IMR-90 (cell line): ENCODE data around the gene EML6. TPM values are rescaled to one million over a fixed set of nuclear protein-coding genes. Genes with fewer than 3 reads are reported as not detected.

ENCODE experiments used
- ATAC-seq: fragments of 200-7000 bp; cut with Tn5 transposase; 2 replicates; pipeline ENCODE4 v1.9.1; 2020; ENCODE audit warnings: low read depth, mild to moderate bottlenecking, moderate library complexity
- BruUV-seq: library from RNA; stranded (reverse); fragments of 400-500 nt; replicated peaks from 2 replicates; lab custom pipeline; 2021; lab: Mats Ljungman, UMichigan
- CTCF ChIA-PET: fragments of 300-600 bp; formaldehyde crosslinking; extraction: SDS; loops from one replicate; lab custom pipeline; 2021; ENCODE audit warnings: antibody characterized with exemption; lab: Yijun Ruan, JAX
- POLR2A ChIA-PET: fragments of 300-600 bp; sonication (Branson Sonifier 250); formaldehyde crosslinking; loops from one replicate; lab custom pipeline; 2022; ENCODE audit warnings: antibody characterized with exemption; ENCODE audit not compliant: unreplicated experiment; lab: Charles Lee
- DNase-seq: peaks from one replicate; pipeline ENCODE4 v3.0.0; 2013
- H2AFZ ChIP-seq: replicated peaks from 2 replicates; pipeline ENCODE3; 2013; ENCODE audit warnings: low read length, mild to moderate bottlenecking; ENCODE audit not compliant: poor library complexity
- H2AK5ac ChIP-seq: 2 replicates; pipeline ENCODE4 v1.6.1; 2013; ENCODE audit warnings: low read depth, low read length, inconsistent platforms
- H2AK9ac ChIP-seq: replicated peaks from 2 replicates; pipeline ENCODE3; 2013; ENCODE audit warnings: mild to moderate bottlenecking, low read depth, low read length, moderate library complexity; ENCODE audit not compliant: poor library complexity
- H2BK120ac ChIP-seq: 2 replicates; pipeline ENCODE4 v1.6.1; 2013; ENCODE audit warnings: low read depth, low read length, inconsistent platforms
- H2BK15ac ChIP-seq: 3 replicates; pipeline ENCODE4 v1.6.1; 2013; ENCODE audit warnings: low read depth, low read length, inconsistent platforms
- H2BK20ac ChIP-seq: 2 replicates; pipeline ENCODE4 v1.6.1; 2013; ENCODE audit warnings: low read depth, mild to moderate bottlenecking, inconsistent platforms, low read length, moderate library complexity
- H2BK5ac ChIP-seq: 2 replicates; pipeline ENCODE4 v1.6.1; 2013; ENCODE audit warnings: mild to moderate bottlenecking, low read depth, low read length, inconsistent platforms; ENCODE audit not compliant: poor library complexity, severe bottlenecking
- H3K14ac ChIP-seq: replicated peaks from 2 replicates; pipeline ENCODE4 v1.6.1; 2013; ENCODE audit warnings: low read depth, low read length, inconsistent platforms
- H3K18ac ChIP-seq: 2 replicates; pipeline ENCODE4 v1.6.1; 2013; ENCODE audit warnings: low read depth, low read length, control low read depth
- H3K23ac ChIP-seq: 2 replicates; pipeline ENCODE4 v1.6.1; 2013; ENCODE audit warnings: low read depth, low read length, inconsistent platforms
- H3K27ac ChIP-seq: 2 replicates; pipeline ENCODE4 v1.5.1; 2013; ENCODE audit warnings: mild to moderate bottlenecking, control low read depth, low read length; ENCODE audit not compliant: insufficient read depth
- H3K27me3 ChIP-seq: 2 replicates; pipeline ENCODE4 v1.6.1; 2013; ENCODE audit warnings: low read length; ENCODE audit not compliant: control insufficient read depth, insufficient read depth
- H3K36me3 ChIP-seq: 2 replicates; pipeline ENCODE4 v1.6.1; 2013; ENCODE audit warnings: low read length, mixed read lengths; ENCODE audit not compliant: control insufficient read depth, insufficient read depth
- H3K4ac ChIP-seq: 2 replicates; pipeline ENCODE4 v1.6.1; 2013; ENCODE audit warnings: low read depth, low read length, inconsistent platforms
- H3K4me1 ChIP-seq: 2 replicates; pipeline ENCODE4 v1.6.1; 2013; ENCODE audit warnings: low read length, mixed read lengths; ENCODE audit not compliant: control insufficient read depth, insufficient read depth
- H3K4me2 ChIP-seq: 2 replicates; pipeline ENCODE4 v1.6.1; 2013; ENCODE audit warnings: low read depth, mild to moderate bottlenecking, control low read depth, low read length, moderate library complexity
- H3K4me3 ChIP-seq: 2 replicates; pipeline ENCODE4 v1.5.1; 2013; ENCODE audit warnings: low read depth, mild to moderate bottlenecking, control low read depth, low read length, moderate library complexity; ENCODE audit not compliant: insufficient read depth
- H3K56ac ChIP-seq: 2 replicates; pipeline ENCODE4 v1.6.1; 2013; ENCODE audit warnings: low read length, inconsistent platforms; ENCODE audit not compliant: insufficient read depth; ENCODE audit errors: extremely low read depth
- H3K79me1 ChIP-seq, 2 experiments: 2 replicates each; pipeline ENCODE4 v1.6.1; 2013; ENCODE audit warnings: low read length in 2 of 2, inconsistent platforms in 1 of 2, low read depth in 1 of 2
- H3K9ac ChIP-seq: 2 replicates; pipeline ENCODE4 v1.6.1; 2013; ENCODE audit warnings: low read depth, low read length, control low read depth
- H3K9me1 ChIP-seq: 2 replicates; pipeline ENCODE4 v1.6.1; 2013; ENCODE audit warnings: low read length, inconsistent platforms; ENCODE audit not compliant: insufficient read depth
- H3K9me3 ChIP-seq: 2 replicates; pipeline ENCODE4 v1.6.1; 2013; ENCODE audit warnings: low read length; ENCODE audit not compliant: control insufficient read depth, insufficient read depth
- H4K20me1 ChIP-seq: 2 replicates; pipeline ENCODE4 v1.6.1; 2013; ENCODE audit warnings: low read length, inconsistent platforms; ENCODE audit not compliant: insufficient read depth
- H4K5ac ChIP-seq: 2 replicates; pipeline ENCODE4 v1.6.1; 2013; ENCODE audit warnings: mild to moderate bottlenecking, low read depth, low read length, control low read depth
- H4K8ac ChIP-seq, 2 experiments: 2 replicates each; pipeline ENCODE4 v1.6.1; 2013; ENCODE audit warnings: low read depth in 2 of 2, low read length in 2 of 2, control low read depth in 1 of 2, inconsistent platforms in 1 of 2
- H4K91ac ChIP-seq: 2 replicates; pipeline ENCODE4 v1.6.1; 2013; ENCODE audit warnings: low read depth, low read length, inconsistent platforms; ENCODE audit not compliant: insufficient read depth
- RCOR1 ChIP-seq: IDR thresholded peaks from 2 replicates; pipeline ENCODE4 v1.6.1; 2012; ENCODE audit warnings: mild to moderate bottlenecking, low read length, improper control_type of control experiment; ENCODE audit not compliant: insufficient replicate concordance
- WGBS, 2 experiments: methylation state at CpG; one replicate each; pipeline versions ENCODE4 v1.1.5 to v1.1.7; 2013; ENCODE audit warnings: missing lambda C conversion rate in 2 of 2; ENCODE audit not compliant: insufficient read length in 1 of 2; ENCODE audit errors: extremely low coverage in 2 of 2; 5-methylcytosine and 5-hydroxymethylcytosine counted together
- dilution Hi-C: fragments of 300-500 bp; cut with HindIII; formaldehyde crosslinking; loops from one replicate; pipeline ENCODE4 v1.14.3; 2018; ENCODE audit warnings: low sequenced_read_pairs; ENCODE audit not compliant: unreplicated experiment
- in situ Hi-C: fragments of 300-500 bp; cut with MboI; formaldehyde crosslinking; loops from 3 replicates; pipeline ENCODE4 v1.14.3; 2019; ENCODE audit warnings: low sequenced_read_pairs, inconsistent platforms, mixed read lengths
- intact Hi-C: fragments of 100-400 bp; cut with micrococcal nuclease; formaldehyde crosslinking; loops from 2 replicates; pipeline ENCODE4 v1.10.0; 2022
- polyA plus RNA-seq, 3 experiments: library from polyadenylated mRNA; depleted of rRNA; stranded (reverse); fragments of >200 nt; gene quantifications; 2 replicates each; pipeline ENCODE4 v1.2.3, GENCODE V29; 2012; ENCODE audit warnings: low replicate concordance in 1 of 3
- total RNA-seq: library from RNA; depleted of rRNA; stranded (reverse); fragments of >200 nt; gene quantifications from 2 replicates; pipeline ENCODE4 v1.2.3, GENCODE V29; 2012

The EML6 gene
- total and polyA plus RNA-seq, 2 of the 4 experiments (the other 2 are of a cell fraction): 0.18 to 0.19 TPM

GRCh38 chr2:54965425-54965824, 242.0 kb downstream of the EML6 start:
- Histone ChIP-seq H2BK120ac (no peak overlapping the region), H3K4ac (no peak overlapping the region), H4K91ac (no peak overlapping the region), H3K27ac (no peak overlapping the region), H3K36me3 (peaks cover 20% of the 10 kb centered on the region), H3K4me2 (no peak overlapping the region), H2AFZ (no peak overlapping the region), H3K4me1 (peaks cover 6% of the 10 kb centered on the region; the same call in 1 of the 2 replicates), H3K18ac (no peak overlapping the region), H3K79me1 (peaks cover 28 to 58% of the 10 kb centered on the region in 2 experiments), H3K56ac (no peak overlapping the region), H4K20me1 (peaks cover 45% of the 10 kb centered on the region), H3K4me3 (no peak overlapping the region), H2AK5ac (no peak overlapping the region), H3K14ac (no peak overlapping the region), H2BK20ac (no peak overlapping the region), H4K5ac (no peak overlapping the region), H3K9me1 (peaks cover 34% of the 10 kb centered on the region), H4K8ac (no peak overlapping the region), H2AK9ac (no peak overlapping the region), H2BK15ac (no peak overlapping the region), H3K23ac (no peak overlapping the region), H3K9me3 (no peaks in the 10 kb centered on the region), H3K9ac (no peak overlapping the region), H2BK5ac (no peak overlapping the region), H3K27me3 (no peaks in the 10 kb centered on the region)
- in situ Hi-C loops (no loop called here), intact Hi-C loops (no loop called here), dilution Hi-C loops (no loop called here)
- ChIA-PET CTCF (interaction anchor here (1.8 kb wide), 1 partner anchor 9 kb away, joined by 4 read pairs; no protein-coding TSS in a partner anchor), POLR2A (no interaction called here)
- no CpG with 5 or more reads among the region's 6 CpGs for WGBS, 2 experiments
- no peak for DNase-seq
- no peak for ATAC-seq
- no TSS peak for BruUV-seq
- no peak for TF ChIP-seq RCOR1
